Tibial artery (tissue), 4 donors: ENCODE data around the gene BCL7B.

Experiments
- DNase-seq, 2 donors: peaks; one replicate each; pipeline ENCODE4 v3.0.0-alpha.2; 2019
- H3K27ac ChIP-seq, 2 donors: fragments of 200-600 bp; sonication (generic) in 1 of 2; 1 replicate in 1 of 2; 2 replicates in 1 of 2; pipeline ENCODE4 v1.5.1; 2018 to 2019; ENCODE audit warnings: mild to moderate bottlenecking in 1 of 2
- H3K27me3 ChIP-seq, 2 donors: fragments of 200-600 bp; sonication (generic) in 1 of 2; one replicate each; pipeline versions ENCODE4 v1.5.1 to v1.6.0; 2016 to 2019
- H3K36me3 ChIP-seq, 3 donors: fragments of 200-600 bp; sonication (generic) in 2 of 3; one replicate each; pipeline ENCODE4 v1.5.1; 2016 to 2019; ENCODE audit warnings: mild to moderate bottlenecking in 2 of 3
- H3K4me1 ChIP-seq, 4 donors: fragments of 200-600 bp; sonication (generic) in 2 of 4; 1 replicate in 3 of 4; 2 replicates in 1 of 4; pipeline ENCODE4 v1.5.1; 2016 to 2019
- H3K4me3 ChIP-seq, 2 donors: fragments of 200-600 bp; sonication (generic) in 1 of 2; 1 replicate in 1 of 2; 2 replicates in 1 of 2; pipeline ENCODE4 v1.5.1; 2018 to 2019; ENCODE audit warnings: mild to moderate bottlenecking in 2 of 2
- H3K9me3 ChIP-seq, 3 donors: fragments of 200-600 bp; sonication (generic) in 1 of 3; one replicate each; pipeline ENCODE4 v1.5.1; 2016 to 2019
- CTCF ChIP-seq, 2 experiments: fragments of 200-600 bp in 1 of 2; fragments of 450-650 bp in 1 of 2; IDR thresholded peaks; one replicate each; pipeline ENCODE4 v1.5.1; 2017 to 2019; ENCODE audit warnings: antibody characterized with exemption in 2 of 2, mild to moderate bottlenecking in 1 of 2, moderate library complexity in 1 of 2
- intact Hi-C: fragments of 100-400 bp; cut with DNase I; formaldehyde crosslinking; loops from one replicate; pipeline ENCODE4 v1.15.0; 2023; ENCODE audit warnings: low total_unique reads

Gene BCL7B

GRCh38 chr7:73557397-73558257, at the start of gene BCL7B:
TSS of gene BCL7B (minus strand) at chr7:73557690. CDS start at chr7:73557578, 112 bp downstream.
- Histone ChIP-seq H3K27ac (peak within 1 kb of the TSS; percentile 90 to 100), H3K4me1 (peaks cover 0 to 27% (median 19%) of the 10 kb centered on the region in 4 donors), H3K4me3 (peak within 1 kb of the TSS; percentile 74 to 94), H3K9me3 (no peaks in the 10 kb centered on the region), H3K36me3 (peaks cover 0 to 23% (median 6%) of the 10 kb centered on the region in 3 donors), H3K27me3 (no peaks in the 10 kb centered on the region)
- no peak for TF ChIP-seq CTCF (IDR thresholded peaks at IDR 0.05)
- intact Hi-C loops, result no loop called here
- DNase-seq, result peak; percentile 41 to 82

- no peak for TF ChIP-seq CTCF (IDR thresholded peaks at IDR 0.05)
- Histone ChIP-seq H3K27me3 (peaks cover 0 to 47% of the 10 kb centered on the region in 2 donors), H3K27ac (no peak overlapping the region), H3K36me3 (no peaks in the 10 kb centered on the region), H3K4me3 (no peak overlapping the region), H3K9me3 (no peaks in the 10 kb centered on the region), H3K4me1 (peaks cover 0 to 7% (median 3%) of the 10 kb centered on the region in 4 donors)
- DNase-seq, result no peak
- intact Hi-C loops, result no loop called here
These were observed 48.2 kb upstream of the BCL7B start for GRCh38 chr7:73605601-73606220.

- intact Hi-C loops, result no loop called here
- Histone ChIP-seq H3K27ac (no peak overlapping the region), H3K9me3 (no peaks in the 10 kb centered on the region), H3K27me3 (peaks cover 0 to 43% of the 10 kb centered on the region in 2 donors), H3K4me3 (no peak overlapping the region), H3K36me3 (no peaks in the 10 kb centered on the region), H3K4me1 (peaks cover 0 to 7% (median 3%) of the 10 kb centered on the region in 4 donors)
- TF ChIP-seq CTCF (IDR thresholded peaks at IDR 0.05), result no peak
- DNase-seq, result no peak
These were observed 45.5 kb upstream of the BCL7B start for GRCh38 chr7:73602721-73603651.

- H3K27ac ChIP-seq, result no peak overlapping the region
- H3K36me3 ChIP-seq, result no peaks in the 10 kb centered on the region
- no peak for DNase-seq
- no peaks in the 10 kb centered on the region for H3K9me3 ChIP-seq
- H3K27me3 ChIP-seq, result peaks cover 0 to 46% of the 10 kb centered on the region in 2 donors
- intact Hi-C loops, result no loop called here
- H3K4me3 ChIP-seq, result no peak overlapping the region
- no peak for TF ChIP-seq CTCF (IDR thresholded peaks at IDR 0.05)
- no peaks in the 10 kb centered on the region for H3K4me1 ChIP-seq
These were observed 42.4 kb upstream of the BCL7B start for GRCh38 chr7:73599916-73600315.

GRCh38 chr7:73599151-73599882, 41.8 kb upstream of the BCL7B start:
- Histone ChIP-seq H3K27me3 (peaks cover 0 to 46% of the 10 kb centered on the region in 2 donors), H3K4me3 (no peak overlapping the region), H3K27ac (no peak overlapping the region), H3K9me3 (no peaks in the 10 kb centered on the region), H3K4me1 (no peaks in the 10 kb centered on the region), H3K36me3 (no peaks in the 10 kb centered on the region)
- no peak for DNase-seq
- intact Hi-C loops, result no loop called here
- TF ChIP-seq CTCF (IDR thresholded peaks at IDR 0.05), result no peak
